OCI-LY3 (cell line): ENCODE results near the gene ATP6V1G2.

Source experiments
- EZH2phosphoT487 ChIP-seq: fragments of 200-600 bp; shearing (Covaris generic); IDR thresholded peaks from 2 replicates; pipeline ENCODE4 v1.6.1; 2018; ENCODE audit warnings: antibody characterized with exemption, mixed run types, low read depth
- TF ChIP-seq, protein P1 (sequence below): fragments of 200-600, 300-600 bp; sonication (generic); IDR thresholded peaks from 2 replicates; pipeline ENCODE4 v1.5.1; 2014; ENCODE audit warnings: antibody characterized with exemption, low read length, low read depth

DNA sequence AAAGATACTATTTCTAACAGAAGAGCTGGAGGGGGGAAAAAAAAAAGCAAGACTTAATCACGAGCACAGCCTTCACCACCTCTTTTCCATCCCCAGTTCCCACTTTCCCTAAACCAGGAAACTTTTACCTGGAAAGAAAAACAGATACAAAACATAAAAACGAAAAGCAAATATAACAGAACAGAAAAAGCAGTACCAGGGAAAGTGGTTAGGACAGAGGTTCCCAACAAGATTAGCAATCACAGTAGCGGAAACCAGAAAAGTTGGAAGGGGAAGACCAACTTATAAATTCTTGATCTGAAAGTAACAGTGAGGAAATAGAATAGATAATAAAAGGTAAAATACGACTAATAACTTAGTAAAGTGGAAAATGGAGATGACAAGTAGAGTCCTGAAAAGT lies 5.8 kb downstream of the ATP6V1G2 start:
- TF ChIP-seq, protein P1, sequence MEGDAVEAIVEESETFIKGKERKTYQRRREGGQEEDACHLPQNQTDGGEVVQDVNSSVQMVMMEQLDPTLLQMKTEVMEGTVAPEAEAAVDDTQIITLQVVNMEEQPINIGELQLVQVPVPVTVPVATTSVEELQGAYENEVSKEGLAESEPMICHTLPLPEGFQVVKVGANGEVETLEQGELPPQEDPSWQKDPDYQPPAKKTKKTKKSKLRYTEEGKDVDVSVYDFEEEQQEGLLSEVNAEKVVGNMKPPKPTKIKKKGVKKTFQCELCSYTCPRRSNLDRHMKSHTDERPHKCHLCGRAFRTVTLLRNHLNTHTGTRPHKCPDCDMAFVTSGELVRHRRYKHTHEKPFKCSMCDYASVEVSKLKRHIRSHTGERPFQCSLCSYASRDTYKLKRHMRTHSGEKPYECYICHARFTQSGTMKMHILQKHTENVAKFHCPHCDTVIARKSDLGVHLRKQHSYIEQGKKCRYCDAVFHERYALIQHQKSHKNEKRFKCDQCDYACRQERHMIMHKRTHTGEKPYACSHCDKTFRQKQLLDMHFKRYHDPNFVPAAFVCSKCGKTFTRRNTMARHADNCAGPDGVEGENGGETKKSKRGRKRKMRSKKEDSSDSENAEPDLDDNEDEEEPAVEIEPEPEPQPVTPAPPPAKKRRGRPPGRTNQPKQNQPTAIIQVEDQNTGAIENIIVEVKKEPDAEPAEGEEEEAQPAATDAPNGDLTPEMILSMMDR = no peak
- no peak for TF ChIP-seq EZH2phosphoT487
